Activated CD4-positive, alpha-beta T cell treated with anti-CD3 and anti-CD28 coated beads for 1 hour (primary cell): ENCODE results near the gene VIPR1.

Source experiments
- DNase-seq: peaks from one replicate; pipeline ENCODE4 v3.0.0-alpha.2; 2020

VIPR1 gene

GRCh38 chr3:42511736-42512135 lies 9.3 kb downstream of the VIPR1 start:
- DNase-seq = no peak

GRCh38 chr3:42513121-42513520 lies 10.7 kb downstream of the VIPR1 start:
- DNase-seq = no peak

- no peak for DNase-seq
Observed at GRCh38 chr3:42513521-42513920, 11.1 kb downstream of the VIPR1 start.

GRCh38 chr3:42514876-42515275 lies 12.4 kb downstream of the VIPR1 start:
- DNase-seq = no peak

GRCh38 chr3:42515391-42515916 lies 13.0 kb downstream of the VIPR1 start:
- DNase-seq = no peak

- DNase-seq = no peak
Observed at GRCh38 chr3:42515976-42516375, 13.5 kb downstream of the VIPR1 start.

- no peak for DNase-seq
Observed at GRCh38 chr3:42516443-42516842, 14.0 kb downstream of the VIPR1 start.

GRCh38 chr3:42517117-42517516 lies 14.7 kb downstream of the VIPR1 start:
- DNase-seq = no peak

- no peak for DNase-seq
Observed at GRCh38 chr3:42518800-42519567, 16.5 kb downstream of the VIPR1 start.

GRCh38 chr3:42519568-42519962 lies 17.1 kb downstream of the VIPR1 start:
- no peak for DNase-seq

- no peak for DNase-seq
Observed at GRCh38 chr3:42520336-42520735, 17.9 kb downstream of the VIPR1 start.

GRCh38 chr3:42520906-42521305 lies 18.5 kb downstream of the VIPR1 start:
- no peak for DNase-seq

- DNase-seq = no peak
Observed at GRCh38 chr3:42524751-42525150, 22.3 kb downstream of the VIPR1 start.

GRCh38 chr3:42525212-42525611 lies 22.8 kb downstream of the VIPR1 start:
- no peak for DNase-seq

- DNase-seq = no peak
Observed at GRCh38 chr3:42525736-42526345, 23.4 kb downstream of the VIPR1 start.

- DNase-seq = no peak
Observed at GRCh38 chr3:42526616-42527367, 24.3 kb downstream of the VIPR1 start.

- no peak for DNase-seq
Observed at GRCh38 chr3:42527368-42527917, 25.0 kb downstream of the VIPR1 start.

- DNase-seq = no peak
Observed at GRCh38 chr3:42529468-42529867, 27.0 kb downstream of the VIPR1 start.

- DNase-seq = no peak
Observed at GRCh38 chr3:42530073-42530472, 27.6 kb downstream of the VIPR1 start.

GRCh38 chr3:42531470-42531869 lies 29.0 kb downstream of the VIPR1 start:
- no peak for DNase-seq

- DNase-seq = no peak
Observed at GRCh38 chr3:42532229-42532628, 29.8 kb downstream of the VIPR1 start.

- DNase-seq = no peak
Observed at GRCh38 chr3:42533161-42533897, 30.9 kb downstream of the VIPR1 start.
